GM10847 (cell line): ENCODE data around the gene VENTX.
A peak's percentile ranks its signal among the peaks of the same experiment; 100 is the strongest.

Experiments used
- POLR2A ChIP-seq: IDR thresholded peaks from 2 replicates; pipeline ENCODE4 v1.6.1; 2011; ENCODE audit not compliant: insufficient read length; ENCODE audit errors: extremely low read depth

The VENTX gene

GRCh38 chr10:133251388-133252222 lies 13.9 kb downstream of the VENTX start:
- no peak for TF ChIP-seq POLR2A

DNA sequence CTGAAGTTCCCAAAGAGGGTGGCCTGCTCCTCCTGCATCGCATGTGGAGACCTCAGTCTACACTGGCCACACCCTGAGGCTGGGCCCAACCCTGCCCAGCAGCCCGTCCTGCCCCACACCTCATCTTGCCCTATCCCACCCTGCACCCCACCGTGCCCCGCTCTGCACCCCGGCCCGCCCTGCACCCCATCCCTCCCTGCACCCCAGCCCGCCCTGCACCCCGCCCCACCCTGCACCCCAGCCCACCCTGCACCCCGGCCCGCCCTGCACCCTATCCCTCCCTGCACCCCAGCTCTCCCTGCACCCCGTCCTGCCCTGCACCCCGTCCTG lies 14.5 kb downstream of the VENTX start:
- no peak for TF ChIP-seq POLR2A

DNA sequence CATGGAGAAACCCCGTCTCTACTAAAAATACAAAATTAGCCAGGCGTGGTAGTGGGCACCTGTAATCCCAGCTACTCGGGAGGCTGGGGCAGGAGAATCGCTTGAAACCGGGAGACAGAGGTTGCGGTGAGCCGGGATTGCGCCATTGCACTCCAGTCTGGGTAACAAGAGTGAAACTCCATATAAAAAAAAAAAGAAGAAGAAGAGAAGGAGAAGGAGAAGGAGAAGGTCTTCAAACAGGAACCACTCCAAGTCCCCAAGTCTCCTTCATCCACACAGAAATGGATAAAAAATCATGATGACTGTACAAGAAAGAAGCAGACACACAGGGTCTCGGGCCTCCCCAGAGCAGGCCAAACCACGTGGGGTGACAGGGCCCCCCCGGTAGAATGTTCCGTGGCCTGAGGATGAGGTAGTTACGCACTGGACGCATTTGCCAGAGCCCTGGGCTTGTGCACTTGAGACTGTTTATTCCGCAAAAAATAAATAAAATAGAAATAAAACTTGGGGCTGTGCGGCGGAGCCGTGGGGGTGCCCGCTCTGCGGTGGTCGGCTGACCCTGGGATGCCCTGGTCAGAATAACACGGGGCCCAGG lies 15.8 kb downstream of the VENTX start:
- TF ChIP-seq POLR2A: no peak

- TF ChIP-seq POLR2A: no peak
These were observed 16.9 kb downstream of the VENTX start for GRCh38 chr10:133254421-133255120.

DNA sequence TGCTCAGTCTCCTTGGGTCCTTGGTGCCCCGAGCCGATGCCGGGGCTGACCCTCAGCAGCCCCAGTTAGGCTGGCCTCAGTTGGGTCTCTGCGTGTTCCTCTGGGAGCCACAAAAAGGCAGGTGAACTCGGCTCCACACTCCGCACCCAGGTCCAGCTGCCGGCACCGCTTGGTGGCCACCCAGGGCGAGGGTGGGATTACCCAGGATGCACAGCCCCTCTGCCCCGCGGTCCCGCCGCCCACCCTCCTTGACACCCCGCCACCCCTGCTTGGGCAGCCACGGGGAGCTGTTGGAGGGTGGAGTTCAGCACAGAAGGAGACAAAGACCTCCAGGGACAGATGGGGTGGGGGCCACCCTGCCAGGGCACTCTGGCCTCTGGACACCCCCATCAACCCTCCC lies 17.7 kb downstream of the VENTX start:
- no peak for TF ChIP-seq POLR2A

DNA sequence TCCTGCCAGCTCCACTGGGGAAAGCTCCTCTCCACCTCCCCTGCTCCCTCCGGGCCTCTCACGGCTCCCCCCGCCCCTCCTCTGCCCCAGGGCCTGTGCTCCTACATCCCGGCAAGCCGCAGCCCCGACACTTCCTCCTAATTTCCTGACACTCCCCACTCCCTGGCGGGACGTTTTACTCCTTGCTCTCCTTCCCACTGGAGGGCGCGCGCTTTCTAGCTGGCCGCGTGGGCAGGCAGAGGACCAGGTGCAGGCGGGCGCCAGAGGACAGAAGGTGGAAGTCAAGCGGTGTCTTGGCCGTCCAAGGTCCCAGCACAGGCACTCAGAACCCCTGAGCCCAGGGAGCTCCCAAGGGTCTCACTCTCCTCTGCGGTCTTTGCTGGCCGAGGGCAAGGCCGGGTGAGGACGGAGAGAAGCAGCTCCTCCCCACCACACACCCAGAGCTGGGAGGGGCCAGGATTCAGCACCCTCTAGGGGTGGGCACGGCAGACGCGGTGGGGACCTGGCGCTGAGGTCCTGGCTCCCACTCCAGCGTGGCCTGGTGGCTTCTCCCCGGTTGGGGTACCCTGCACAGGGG lies 19.9 kb downstream of the VENTX start:
- no peak for TF ChIP-seq POLR2A

DNA sequence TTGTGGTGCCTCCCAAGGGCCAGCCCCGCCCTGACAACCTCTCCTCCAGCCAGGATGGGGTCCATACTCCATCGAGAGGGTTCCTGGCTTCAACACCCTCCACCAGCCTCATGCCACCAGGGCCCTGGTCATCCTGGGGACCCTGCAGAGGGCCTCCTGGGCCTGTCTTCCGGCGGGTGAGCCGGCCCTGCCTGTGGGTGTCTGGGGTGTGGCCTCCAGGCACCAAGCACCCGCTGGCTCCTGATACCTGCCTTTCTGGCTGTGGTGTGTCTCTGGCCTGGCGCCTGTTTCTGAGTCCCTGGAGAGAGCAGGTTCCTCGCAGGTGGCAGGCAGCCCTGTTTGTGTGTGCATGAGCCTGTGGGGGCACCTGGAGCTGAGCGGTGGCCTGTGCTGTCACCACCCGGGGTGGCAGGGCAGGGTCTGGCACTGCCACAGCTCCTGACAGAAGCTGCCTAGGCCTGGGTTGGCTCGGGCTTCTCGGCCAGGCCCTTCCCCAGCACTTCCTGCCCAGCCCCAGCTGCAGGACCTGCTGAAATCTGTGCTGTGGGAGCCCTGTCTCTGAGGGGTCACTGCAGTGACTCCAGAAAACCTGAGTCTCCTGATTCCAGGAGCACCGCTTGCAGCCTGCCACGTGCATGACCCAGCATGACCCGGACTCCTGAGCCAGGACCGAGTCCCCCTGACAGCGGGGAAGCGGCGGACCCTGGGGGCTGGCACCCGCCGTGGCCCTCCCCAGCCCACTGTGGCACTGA lies 20.6 kb downstream of the VENTX start:
- TF ChIP-seq POLR2A: no peak

DNA sequence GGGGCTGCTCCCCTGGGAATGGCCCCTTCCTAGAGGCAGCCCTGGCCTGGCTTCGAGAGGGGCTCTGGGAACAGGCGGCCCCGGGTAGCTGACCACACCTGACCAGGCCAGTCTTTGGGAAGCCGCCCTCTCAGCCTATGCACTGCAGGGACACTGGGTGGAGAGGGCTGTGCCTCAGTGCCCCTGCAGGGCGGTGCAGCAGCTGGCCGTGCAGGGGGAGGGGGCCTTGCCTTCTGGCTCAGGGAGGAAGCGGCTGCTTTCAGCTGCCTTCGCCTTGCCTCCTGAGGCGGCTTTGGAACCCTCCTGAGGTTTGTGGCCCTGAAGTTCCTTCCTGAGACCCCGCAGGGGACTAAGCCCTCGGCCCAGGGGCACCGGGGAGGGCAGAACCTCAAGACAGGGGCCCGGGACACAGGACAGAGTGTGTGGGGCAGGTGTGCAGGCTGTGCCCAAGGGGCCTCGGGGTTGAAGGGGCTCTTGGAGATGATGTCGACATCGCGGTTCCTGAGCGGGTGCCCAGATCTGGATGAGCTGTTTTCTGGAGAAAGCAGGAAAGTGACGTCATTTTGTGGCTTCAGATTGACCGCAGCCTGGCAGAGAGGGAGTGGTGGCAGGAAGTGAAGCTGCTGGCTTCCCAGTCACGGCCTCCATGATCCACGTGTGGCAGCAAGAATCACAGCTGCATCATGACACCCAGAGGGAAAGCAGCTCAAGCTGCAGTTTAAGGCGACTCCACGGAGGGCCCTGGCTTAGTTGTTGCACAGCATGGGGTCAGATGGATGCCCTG lies 21.4 kb downstream of the VENTX start:
- TF ChIP-seq POLR2A: no peak

- no peak for TF ChIP-seq POLR2A
These were observed 21.9 kb downstream of the VENTX start for GRCh38 chr10:133259602-133259989.

DNA sequence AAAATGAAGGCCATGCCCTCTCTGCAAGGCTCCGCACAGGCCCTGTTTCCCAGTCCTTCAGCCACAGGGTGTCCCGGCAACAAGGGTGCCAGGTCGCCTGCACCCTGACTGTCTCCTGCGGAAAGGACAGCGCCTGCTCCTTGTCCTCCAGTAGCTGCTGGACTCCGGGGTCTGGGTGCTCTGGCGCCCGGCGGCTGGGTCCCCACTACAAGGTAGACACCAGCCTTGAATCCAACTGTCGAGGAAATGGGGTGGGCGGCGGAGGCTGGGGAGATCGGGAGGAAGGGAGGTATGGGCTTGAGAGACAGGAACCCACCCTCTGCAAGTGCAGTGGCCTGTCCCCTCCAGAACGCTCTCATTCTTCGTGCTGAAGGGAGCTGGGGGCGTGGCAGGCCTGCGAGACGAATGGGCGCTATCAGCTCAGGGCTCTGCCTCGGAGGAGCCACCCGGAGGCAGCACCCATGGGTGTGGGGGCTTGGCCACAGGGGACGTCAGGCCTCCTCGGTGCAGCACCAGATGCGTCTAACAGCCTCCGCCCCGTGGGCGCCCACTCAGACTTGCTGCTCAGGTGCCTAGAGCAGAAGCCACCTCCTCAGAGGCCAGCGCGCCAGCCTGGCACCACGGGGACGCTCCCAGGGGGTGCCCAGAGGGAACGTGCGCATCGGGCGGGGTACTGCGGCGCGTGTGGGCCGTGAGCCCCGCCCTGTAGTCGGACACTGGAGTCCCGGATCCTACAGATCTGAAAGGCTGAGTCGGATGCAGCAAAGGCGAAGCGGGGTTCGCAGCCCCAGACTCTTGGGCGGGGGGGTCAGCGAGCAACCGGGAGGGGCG lies 23.5 kb downstream of the VENTX start:
- TF ChIP-seq POLR2A: no peak

- TF ChIP-seq POLR2A: peak; percentile 45
These were observed 24.2 kb downstream of the VENTX start for GRCh38 chr10:133261726-133262325.

- no peak for TF ChIP-seq POLR2A
These were observed 25.0 kb downstream of the VENTX start for GRCh38 chr10:133262696-133263095.

DNA sequence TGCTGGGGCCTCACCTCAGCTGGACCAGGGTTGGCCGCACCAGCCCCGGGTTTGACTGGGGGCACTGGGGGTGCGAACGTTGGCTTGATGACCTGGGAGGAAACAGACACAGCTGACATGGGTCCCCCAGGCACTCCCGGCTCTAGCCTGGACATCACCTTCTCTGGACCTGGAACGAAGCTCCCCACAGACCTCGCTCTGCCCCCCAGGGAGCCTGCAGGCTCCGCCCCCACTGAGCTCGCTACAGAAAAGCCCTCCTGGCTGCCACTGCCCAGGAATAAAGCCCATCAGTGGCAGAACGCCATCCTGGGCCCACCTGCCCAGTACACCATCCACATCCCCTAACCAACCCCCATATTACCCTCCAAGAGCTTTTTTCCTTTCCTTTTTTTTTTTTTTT lies 26.0 kb downstream of the VENTX start:
- no peak for TF ChIP-seq POLR2A
